NCI-H82 treated with DMSO at 0.1 percent for 48 hours (cell line): ENCODE data around the gene ANKH.
"Not testable (repeated sequence)": the region's sequence is repeated elsewhere in the genome, so short reads cannot be mapped to it uniquely, and the experiment has no call there.

Experiments used
- DNase-seq: peaks from one replicate; lab custom pipeline; 2025; ENCODE audit not compliant: unreplicated experiment; lab: John Stamatoyannopoulos, UW

Gene ANKH

DNA sequence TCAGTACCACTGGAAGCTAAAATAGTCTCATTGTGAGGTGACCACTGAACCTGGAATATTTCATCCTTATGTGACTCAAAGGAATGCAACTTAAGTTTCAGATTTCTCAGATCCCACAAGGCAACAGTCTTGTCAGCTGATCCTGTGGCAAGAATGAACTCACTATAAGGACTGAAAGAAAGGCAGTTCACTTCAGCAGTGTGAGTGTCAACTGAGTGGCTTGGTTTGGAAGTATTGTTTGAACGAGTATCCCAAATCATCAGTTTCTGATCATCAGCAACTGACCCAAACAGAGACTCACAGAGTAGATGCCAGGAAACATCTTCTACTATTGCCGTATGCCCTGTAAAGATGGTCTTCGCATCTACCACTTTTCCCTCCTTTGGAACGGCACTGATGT, 74.2 kb downstream of the ANKH start:
- not testable (repeated sequence) for DNase-seq

DNA sequence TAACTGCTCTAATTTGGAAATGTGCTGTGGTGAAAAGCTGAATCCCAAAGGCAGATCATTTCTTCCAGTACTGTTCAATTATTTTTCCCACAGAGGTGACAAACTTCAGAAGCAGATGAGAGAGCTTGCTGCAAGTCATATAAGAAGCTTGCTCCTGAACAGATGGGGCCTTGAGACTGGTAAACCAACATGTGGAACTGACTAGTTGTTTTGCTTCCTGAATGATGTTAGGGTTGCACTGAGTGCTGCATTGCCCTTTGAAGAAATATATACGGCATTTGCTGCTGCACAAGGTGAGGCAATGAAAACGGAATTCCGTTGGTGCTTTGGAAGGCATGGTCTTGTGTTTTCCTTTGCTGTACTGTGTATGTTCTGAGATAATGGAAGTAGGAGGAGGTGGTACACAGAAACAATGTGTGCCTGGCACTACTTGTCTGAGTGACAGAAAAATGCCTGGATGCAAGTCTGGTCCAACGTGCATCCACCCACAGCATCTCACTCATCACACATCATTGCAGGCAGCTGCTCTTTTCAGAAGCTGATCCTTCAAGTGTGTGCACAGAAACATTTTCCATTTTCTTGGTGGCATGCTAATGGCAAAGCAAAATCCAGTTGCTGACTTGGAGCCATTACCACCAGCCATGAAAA, 76.9 kb downstream of the ANKH start:
- DNase-seq: no peak

GRCh38 chr5:14793851-14794250, 77.7 kb downstream of the ANKH start:
- DNase-seq: no peak

DNA sequence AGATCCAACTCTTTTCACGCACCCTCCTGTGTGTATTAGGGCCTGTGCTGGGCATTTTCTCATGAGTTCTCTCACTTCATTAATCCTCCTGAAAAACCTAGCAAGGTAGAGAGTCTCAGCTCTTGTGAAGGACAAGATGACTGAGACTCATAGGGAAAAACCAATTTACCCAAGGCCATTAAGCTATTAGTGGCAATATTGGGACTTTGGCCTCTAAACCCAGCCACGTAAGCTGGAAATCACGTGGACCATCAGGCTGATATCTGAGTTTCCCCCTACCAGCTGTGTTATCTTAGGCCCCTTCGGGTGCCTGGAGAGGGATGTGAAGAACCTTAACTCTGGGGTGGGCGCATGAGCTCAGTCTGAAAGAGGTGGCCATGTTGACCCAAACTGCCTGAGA, 80.7 kb downstream of the ANKH start:
- no peak for DNase-seq

DNA sequence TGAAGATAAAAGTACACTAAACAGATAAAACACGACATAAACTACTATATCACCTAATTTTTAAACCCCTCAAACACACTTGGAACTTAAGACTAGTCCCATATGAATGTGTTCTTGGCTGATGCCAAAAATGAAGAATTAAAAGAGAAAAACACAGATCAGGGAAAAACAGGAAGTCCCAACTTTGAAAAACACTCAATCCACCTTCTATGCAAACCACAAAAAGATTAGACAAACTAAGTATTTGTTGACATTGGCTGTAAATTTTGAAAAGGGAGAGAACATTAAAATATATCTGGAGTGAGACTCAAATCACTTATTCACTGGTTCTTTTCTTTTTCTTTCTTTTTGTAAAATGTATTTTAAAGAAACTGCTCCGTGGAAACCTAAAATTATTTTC, 81.4 kb downstream of the ANKH start:
- DNase-seq: no peak

DNA sequence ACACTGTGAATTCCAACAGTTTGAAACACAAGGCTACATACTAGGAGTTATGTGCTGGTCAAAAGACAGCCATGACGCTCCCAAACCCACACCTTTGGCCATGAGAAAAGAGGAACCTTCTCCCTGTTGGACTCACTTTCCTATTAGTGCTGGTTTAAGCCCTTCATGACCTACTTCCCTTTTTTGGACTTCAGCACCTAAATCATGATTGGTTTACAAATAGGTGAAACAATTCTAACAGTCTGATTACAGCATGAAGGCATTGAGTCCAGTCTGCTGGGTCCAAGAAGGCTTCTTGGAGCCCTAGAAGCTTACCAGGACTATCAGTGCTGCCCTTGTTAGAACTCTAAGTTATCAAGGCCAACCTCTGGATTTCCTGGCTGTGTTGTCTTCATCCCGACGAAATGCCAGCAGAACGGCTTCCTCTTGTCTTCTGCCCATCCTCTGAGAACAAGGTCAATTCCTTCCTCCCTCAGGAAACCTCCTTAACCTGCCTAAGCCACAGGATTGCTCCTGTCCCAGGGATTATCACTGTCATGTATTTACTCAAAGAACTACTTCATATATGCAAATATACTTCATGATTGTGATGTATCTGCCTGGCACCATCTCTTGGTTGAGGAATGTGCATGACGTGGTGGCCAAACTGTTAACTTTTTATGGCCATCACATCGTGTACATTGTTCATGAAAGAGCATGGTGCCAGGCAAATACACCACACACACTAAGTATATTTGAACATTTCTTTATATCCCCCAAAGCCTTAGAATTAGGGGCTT, 83.6 kb downstream of the ANKH start:
- no peak for DNase-seq

GRCh38 chr5:14783691-14784090, 87.9 kb downstream of the ANKH start:
- no peak for DNase-seq

DNA sequence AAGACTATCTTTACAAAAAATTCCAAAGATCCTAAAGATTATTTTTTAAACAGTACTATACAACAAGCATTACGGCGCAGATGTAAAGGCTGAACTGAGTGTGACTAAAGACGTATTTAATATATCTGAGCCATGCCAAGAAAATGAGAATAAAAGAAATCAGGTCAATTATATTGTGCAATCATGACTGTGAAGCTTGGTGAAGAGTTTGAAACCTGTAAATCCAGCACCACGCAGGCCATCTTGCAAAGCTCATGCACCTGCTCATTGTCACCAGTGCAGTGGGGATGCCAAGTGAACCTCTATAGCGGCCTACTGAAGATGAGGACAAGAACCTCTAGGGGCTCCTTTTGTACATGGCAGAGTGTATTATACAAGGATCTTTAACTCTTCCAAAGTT, 89.0 kb downstream of the ANKH start:
- no peak for DNase-seq

DNA sequence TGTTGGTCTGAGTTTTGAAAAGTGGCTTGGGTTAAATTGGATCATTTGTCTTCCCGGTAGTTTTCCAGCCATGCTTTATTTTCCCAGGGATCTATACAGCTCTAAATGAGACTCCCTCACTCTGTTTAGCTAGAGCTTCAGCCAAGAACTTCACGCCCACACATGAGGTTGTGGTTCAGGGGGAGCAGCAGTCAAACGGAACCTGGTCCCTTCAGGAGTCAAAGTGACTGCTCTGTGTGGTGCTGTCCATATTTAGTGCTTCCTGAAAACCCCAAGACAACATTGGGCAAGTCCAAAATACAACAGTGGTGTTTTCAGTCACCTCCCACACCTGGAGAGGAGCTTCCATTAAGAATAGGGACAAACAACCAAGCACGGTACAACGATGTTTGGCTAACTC, 90.5 kb downstream of the ANKH start:
- no peak for DNase-seq

DNA sequence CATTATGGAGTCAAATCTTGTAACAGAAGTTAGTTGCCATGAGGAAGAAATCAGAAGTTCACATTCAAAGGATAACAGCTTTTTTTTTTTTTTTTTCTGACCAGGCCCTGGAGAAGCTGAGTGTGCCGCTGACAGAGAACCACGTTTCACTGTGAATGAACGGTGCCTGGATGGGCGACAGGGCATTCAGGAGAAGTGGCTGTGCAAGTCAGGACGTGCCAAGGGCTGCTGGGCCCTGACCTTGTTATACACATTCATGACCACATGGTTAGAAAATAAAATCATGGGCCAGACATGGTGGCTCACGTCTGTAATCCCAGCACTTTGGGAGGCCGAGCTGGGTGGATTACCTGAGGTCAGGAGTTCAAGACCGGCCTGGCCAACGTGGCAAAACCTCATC, 91.6 kb downstream of the ANKH start:
- no peak for DNase-seq

GRCh38 chr5:14778792-14779070, 92.8 kb downstream of the ANKH start:
- DNase-seq: no peak

DNA sequence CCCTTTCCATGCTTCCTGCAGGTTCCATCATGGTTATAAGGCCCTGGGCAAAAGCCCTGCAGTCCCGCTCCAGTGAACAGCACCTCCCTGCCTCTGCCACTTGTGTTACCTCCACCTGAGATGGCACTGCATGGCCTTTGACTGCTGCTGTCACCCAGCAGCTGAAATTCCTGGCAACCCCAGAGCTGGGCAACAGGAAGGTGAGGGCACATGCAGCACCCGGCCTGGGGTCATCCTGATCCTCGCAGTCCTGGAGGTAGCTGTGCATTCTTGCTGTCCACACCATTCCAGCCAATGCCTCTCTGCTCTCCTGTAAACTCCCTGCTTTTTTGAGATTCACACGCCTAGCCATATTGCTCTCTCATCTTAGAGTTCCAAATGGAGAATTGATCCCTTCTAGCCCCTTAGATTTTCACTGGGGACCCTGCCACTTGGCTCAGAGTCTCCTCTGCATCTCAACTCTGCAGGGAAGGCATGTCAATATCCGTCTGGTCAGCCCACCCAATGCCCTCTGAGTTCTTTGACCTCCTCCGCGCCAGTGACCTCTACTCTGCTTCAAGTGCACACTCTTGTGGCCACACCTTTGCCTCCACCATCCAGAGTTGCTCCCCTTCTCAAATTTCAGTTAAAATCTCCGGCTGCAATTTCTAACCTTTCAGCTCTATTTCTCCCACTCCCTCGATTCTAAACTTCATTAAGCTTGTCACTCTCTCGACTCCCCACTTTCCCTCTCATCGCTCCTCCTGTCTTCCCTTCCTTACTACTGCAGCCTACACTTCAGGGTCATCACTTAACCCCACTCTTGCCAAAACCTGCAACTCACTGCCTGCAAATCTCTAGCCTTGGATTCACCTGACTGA, 93.4 kb downstream of the ANKH start:
- DNase-seq: no peak

- DNase-seq: no peak
Measured at GRCh38 chr5:14777187-14777586, 94.4 kb downstream of the ANKH start.

- DNase-seq: no peak
Measured at GRCh38 chr5:14776602-14777001, 95.0 kb downstream of the ANKH start.

GRCh38 chr5:14775857-14776256, 95.7 kb downstream of the ANKH start:
- DNase-seq: no peak

DNA sequence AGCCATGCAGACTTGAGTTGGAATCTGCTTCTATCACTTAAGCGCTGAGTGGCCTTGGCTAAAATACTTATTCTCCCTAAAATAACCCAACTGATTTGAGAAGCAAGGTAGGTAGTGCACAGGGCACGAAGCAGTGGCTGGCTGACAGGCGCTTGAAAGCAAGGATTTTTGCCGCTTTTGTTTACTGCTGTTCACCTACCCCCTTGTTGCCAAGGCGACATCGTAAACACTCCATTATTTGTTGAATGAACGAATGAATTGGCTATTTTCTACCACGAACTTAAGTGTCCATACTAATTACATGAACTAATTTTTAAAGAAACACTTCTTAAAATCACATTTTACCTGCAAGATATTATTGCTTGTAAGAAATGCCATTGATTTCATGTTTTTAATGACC, 98.0 kb downstream of the ANKH start:
- DNase-seq: no peak

- no peak for DNase-seq
Measured at GRCh38 chr5:14771972-14772371, 99.6 kb downstream of the ANKH start.

GRCh38 chr5:14771189-14771588, 100.4 kb downstream of the ANKH start:
- no peak for DNase-seq

DNA sequence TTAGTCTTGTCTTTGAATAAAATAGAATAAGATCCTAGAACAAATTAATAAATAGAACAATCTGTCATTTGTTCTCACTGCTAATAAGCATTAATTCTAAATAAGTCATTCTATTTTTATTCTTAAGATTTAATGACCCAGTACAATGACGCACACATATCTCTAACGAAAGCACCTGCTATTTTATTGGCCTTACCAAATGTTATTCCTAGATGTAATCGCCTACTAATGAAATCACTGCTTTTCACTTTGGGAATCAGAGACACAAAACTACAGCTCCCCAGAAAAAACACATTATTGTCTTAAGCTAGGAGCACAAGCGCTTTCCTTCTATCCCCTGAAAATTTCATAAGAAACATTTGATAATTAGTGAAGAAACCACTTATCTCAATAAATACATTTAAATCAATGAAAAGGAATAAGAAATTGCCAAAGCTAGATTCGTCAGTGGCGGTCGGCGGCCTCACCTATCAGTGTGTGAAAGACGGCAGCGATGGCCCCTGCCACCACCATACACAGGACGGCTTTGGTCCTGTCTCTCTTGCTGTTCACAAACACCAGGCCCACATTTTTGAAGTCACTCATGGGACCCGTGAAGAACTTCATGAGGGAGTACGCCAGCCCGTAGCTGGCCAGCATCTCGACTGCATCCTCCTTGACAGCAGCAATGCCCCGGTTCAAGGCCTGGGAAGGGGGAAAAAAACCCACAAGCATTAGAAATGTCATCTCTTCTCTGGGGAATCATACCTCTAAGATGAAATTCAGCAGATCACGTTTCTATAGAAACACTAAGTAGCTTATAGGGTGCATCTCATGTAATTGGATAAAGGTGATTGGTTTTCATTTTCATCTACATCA, 102.8 kb downstream of the ANKH start:
- DNase-seq: peak; percentile 48

DNA sequence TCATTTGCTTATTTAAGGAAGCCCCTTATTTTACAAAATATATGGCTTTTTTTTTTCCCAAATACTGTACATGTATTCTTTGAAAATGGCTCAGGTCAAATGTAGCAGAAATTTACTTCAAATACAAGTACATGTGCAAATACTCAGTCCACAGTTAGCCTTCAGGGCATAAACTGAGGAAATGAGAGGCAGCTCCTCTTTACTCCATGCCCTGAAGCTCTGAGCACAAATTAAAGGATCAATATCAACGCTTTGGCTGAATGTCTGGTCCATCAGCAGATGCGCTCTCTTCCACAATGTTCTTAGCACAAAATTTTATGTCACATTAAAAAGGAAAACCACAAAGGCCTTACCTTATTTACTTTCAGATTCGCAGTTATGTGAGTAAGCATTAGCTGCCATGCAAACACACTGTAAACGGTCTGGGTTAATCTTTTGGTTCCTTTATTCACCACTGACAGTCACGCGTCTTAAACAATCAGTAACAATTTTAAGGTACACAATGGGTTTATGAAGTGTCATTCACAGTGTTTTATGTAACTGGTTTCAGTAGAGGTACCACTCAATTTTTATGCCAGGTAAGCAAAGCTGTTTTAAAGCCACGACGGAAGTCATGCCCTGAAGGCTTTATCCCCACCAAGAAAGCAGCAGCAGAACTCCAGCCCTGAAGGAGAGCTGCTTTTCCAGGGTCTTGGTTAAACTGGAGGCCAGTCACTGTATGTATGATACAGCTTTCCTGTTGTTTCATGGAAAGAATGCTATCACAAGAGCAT, 103.7 kb downstream of the ANKH start:
- no peak for DNase-seq
